ENCODE data around the gene IQCE.

The IQCE gene

GRCh38 chr7:2597273-2597640 is 38.5 kb downstream of the IQCE start:
- Histone ChIP-seq H3K4me1 (ENCODE audit: control insufficient read depth, insufficient read depth, low read length, poor library complexity, severe bottlenecking) (no peaks in the 10 kb centered on the region), H3K9me3 (ENCODE audit: control insufficient read depth, low read length) (no peaks in the 10 kb centered on the region), H3K36me3 (ENCODE audit: control insufficient read depth, insufficient read depth, low read length) (peaks cover 33% of the 10 kb centered on the region), H3K4me3 (ENCODE audit: extremely low read depth, insufficient read depth, low read length, poor library complexity, severe bottlenecking) (no peak overlapping the region), H3K27ac (ENCODE audit: low read depth, low read length, severe bottlenecking) (no peak overlapping the region)
- WGBS, 2 experiments (ENCODE audit: insufficient coverage in 2 of 2), result 93 to 94% methylated on average over 11 to 12 of the region's 13 CpGs

DNA sequence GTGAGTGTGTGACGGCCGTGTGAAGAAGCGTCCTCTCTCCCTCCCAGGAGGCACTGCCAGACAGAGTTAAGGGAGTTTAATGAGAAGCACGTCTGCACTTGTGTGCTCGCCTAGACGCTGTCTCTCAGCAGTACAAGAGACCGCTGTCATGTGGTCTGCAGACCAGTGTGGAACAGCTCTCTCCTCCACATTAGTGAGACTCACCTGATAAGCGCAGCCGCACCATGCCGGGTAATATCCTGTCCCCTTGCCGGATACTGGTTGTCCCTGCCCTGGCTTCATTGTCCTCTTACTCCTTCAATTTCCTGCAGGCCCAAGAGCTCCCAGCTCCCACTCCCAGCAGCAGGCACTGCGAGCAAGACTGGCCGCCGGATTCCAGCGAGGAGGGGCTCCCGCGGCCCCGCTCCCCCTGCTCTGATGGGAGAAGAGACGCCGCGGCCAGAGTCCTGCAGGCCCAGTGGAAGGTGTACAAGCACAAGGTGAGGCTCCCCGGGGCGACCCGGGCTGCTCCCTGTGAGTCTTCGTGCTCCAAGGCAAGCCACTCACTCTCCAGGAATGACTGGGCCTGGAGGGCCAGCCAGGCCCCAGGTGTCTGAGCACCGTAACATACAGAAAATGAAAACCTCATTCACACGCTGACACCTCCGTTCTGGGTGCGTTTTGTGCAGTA is 39.5 kb downstream of the IQCE start:
- Histone ChIP-seq H3K27ac (ENCODE audit: low read depth, low read length, severe bottlenecking) (no peak overlapping the region), H3K9me3 (ENCODE audit: control insufficient read depth, low read length) (no peaks in the 10 kb centered on the region), H3K4me3 (ENCODE audit: extremely low read depth, insufficient read depth, low read length, poor library complexity, severe bottlenecking) (no peak overlapping the region), H3K4me1 (ENCODE audit: control insufficient read depth, insufficient read depth, low read length, poor library complexity, severe bottlenecking) (no peaks in the 10 kb centered on the region), H3K36me3 (ENCODE audit: control insufficient read depth, insufficient read depth, low read length) (peaks cover 33% of the 10 kb centered on the region)
- 92 to 94% methylated on average over 27 to 29 of the region's 29 CpGs for WGBS, 2 experiments (ENCODE audit: insufficient coverage in 2 of 2)

GRCh38 chr7:2601065-2601464 is 42.3 kb downstream of the IQCE start:
- Histone ChIP-seq H3K36me3 (ENCODE audit: control insufficient read depth, insufficient read depth, low read length) (peaks cover 18% of the 10 kb centered on the region), H3K4me3 (ENCODE audit: extremely low read depth, insufficient read depth, low read length, poor library complexity, severe bottlenecking) (no peak overlapping the region), H3K4me1 (ENCODE audit: control insufficient read depth, insufficient read depth, low read length, poor library complexity, severe bottlenecking) (no peaks in the 10 kb centered on the region), H3K9me3 (ENCODE audit: control insufficient read depth, low read length) (no peaks in the 10 kb centered on the region), H3K27ac (ENCODE audit: low read depth, low read length, severe bottlenecking) (no peak overlapping the region)
- WGBS, 2 experiments (ENCODE audit: insufficient coverage in 2 of 2), result 64 to 76% methylated on average over 7 to 8 of the region's 9 CpGs

- Histone ChIP-seq H3K27ac (ENCODE audit: low read depth, low read length, severe bottlenecking) (no peak overlapping the region), H3K4me3 (ENCODE audit: extremely low read depth, insufficient read depth, low read length, poor library complexity, severe bottlenecking) (no peak overlapping the region), H3K36me3 (ENCODE audit: control insufficient read depth, insufficient read depth, low read length) (peaks cover 18% of the 10 kb centered on the region), H3K9me3 (ENCODE audit: control insufficient read depth, low read length) (no peaks in the 10 kb centered on the region), H3K4me1 (ENCODE audit: control insufficient read depth, insufficient read depth, low read length, poor library complexity, severe bottlenecking) (peaks cover 5% of the 10 kb centered on the region)
- WGBS, 2 experiments (ENCODE audit: insufficient coverage in 2 of 2), result 97 to 99% methylated on average over 10 to 11 of the region's 11 CpGs
These were observed 43.1 kb downstream of the IQCE start for GRCh38 chr7:2601907-2602306.

- H3K36me3 ChIP-seq (ENCODE audit: control insufficient read depth, insufficient read depth, low read length), result peaks cover 16% of the 10 kb centered on the region
- peaks cover 11% of the 10 kb centered on the region for H3K4me1 ChIP-seq (ENCODE audit: control insufficient read depth, insufficient read depth, low read length, poor library complexity, severe bottlenecking)
- no peaks in the 10 kb centered on the region for H3K9me3 ChIP-seq (ENCODE audit: control insufficient read depth, low read length)
- H3K4me3 ChIP-seq (ENCODE audit: extremely low read depth, insufficient read depth, low read length, poor library complexity, severe bottlenecking), result no peak overlapping the region
- no peak overlapping the region for H3K27ac ChIP-seq (ENCODE audit: low read depth, low read length, severe bottlenecking)
- 95 to 96% methylated on average over 16 to 18 of the region's 19 CpGs for WGBS, 2 experiments (ENCODE audit: insufficient coverage in 2 of 2)
These were observed 43.7 kb downstream of the IQCE start for GRCh38 chr7:2602406-2603043.

GRCh38 chr7:2603044-2603965 is 44.5 kb downstream of the IQCE start:
- Histone ChIP-seq H3K9me3 (ENCODE audit: control insufficient read depth, low read length) (no peaks in the 10 kb centered on the region), H3K36me3 (ENCODE audit: control insufficient read depth, insufficient read depth, low read length) (peaks cover 10% of the 10 kb centered on the region), H3K4me3 (ENCODE audit: extremely low read depth, insufficient read depth, low read length, poor library complexity, severe bottlenecking) (no peak overlapping the region), H3K4me1 (ENCODE audit: control insufficient read depth, insufficient read depth, low read length, poor library complexity, severe bottlenecking) (peaks cover 18% of the 10 kb centered on the region), H3K27ac (ENCODE audit: low read depth, low read length, severe bottlenecking) (no peak overlapping the region)
- WGBS, 2 experiments (ENCODE audit: insufficient coverage in 2 of 2), result 90 to 94% methylated on average over 31 to 34 of the region's 35 CpGs

DNA sequence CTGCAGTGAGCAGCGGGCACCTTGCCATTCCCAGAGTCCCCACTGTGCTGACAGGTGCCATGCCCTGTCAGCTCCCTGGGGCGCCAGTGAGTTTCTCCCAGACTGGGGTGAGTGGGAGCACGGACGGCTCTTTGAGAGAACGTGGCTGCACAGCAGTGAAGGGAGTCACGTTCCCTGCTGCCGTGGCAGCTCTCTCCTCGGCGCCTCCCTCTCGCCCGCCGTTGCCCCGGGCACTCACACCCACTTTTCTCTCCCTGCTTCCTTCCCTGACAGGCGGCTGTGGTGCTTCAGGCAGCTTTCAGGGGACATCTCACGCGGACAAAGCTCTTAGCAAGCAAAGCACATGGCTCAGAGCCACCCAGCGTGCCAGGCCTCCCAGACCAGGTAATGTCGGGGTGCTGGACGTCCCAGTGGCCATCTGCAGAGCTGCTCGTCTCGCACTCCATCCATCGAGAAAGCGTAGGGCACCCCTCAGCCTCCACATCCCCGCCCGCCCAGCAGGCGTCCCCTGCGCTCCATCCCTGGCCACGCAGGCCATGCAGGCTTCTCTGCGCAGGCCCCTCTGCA is 45.9 kb downstream of the IQCE start:
- H3K27ac ChIP-seq (ENCODE audit: low read depth, low read length, severe bottlenecking), result no peak overlapping the region
- H3K4me1 ChIP-seq (ENCODE audit: control insufficient read depth, insufficient read depth, low read length, poor library complexity, severe bottlenecking), result peaks cover 18% of the 10 kb centered on the region
- WGBS, 2 experiments (ENCODE audit: insufficient coverage in 2 of 2), result 94 to 97% methylated on average over 23 to 27 of the region's 29 CpGs
- no peaks in the 10 kb centered on the region for H3K36me3 ChIP-seq (ENCODE audit: control insufficient read depth, insufficient read depth, low read length)
- H3K9me3 ChIP-seq (ENCODE audit: control insufficient read depth, low read length), result no peaks in the 10 kb centered on the region
- H3K4me3 ChIP-seq (ENCODE audit: extremely low read depth, insufficient read depth, low read length, poor library complexity, severe bottlenecking), result no peak overlapping the region

- WGBS, 2 experiments (ENCODE audit: insufficient coverage in 2 of 2), result 89 to 92% methylated on average over 31 to 35 of the region's 38 CpGs
- Histone ChIP-seq H3K4me3 (ENCODE audit: extremely low read depth, insufficient read depth, low read length, poor library complexity, severe bottlenecking) (no peak overlapping the region), H3K9me3 (ENCODE audit: control insufficient read depth, low read length) (no peaks in the 10 kb centered on the region), H3K27ac (ENCODE audit: low read depth, low read length, severe bottlenecking) (no peak overlapping the region), H3K36me3 (ENCODE audit: control insufficient read depth, insufficient read depth, low read length) (no peaks in the 10 kb centered on the region), H3K4me1 (ENCODE audit: control insufficient read depth, insufficient read depth, low read length, poor library complexity, severe bottlenecking) (peaks cover 18% of the 10 kb centered on the region)
These were observed 47.1 kb downstream of the IQCE start for GRCh38 chr7:2605608-2606538.

DNA sequence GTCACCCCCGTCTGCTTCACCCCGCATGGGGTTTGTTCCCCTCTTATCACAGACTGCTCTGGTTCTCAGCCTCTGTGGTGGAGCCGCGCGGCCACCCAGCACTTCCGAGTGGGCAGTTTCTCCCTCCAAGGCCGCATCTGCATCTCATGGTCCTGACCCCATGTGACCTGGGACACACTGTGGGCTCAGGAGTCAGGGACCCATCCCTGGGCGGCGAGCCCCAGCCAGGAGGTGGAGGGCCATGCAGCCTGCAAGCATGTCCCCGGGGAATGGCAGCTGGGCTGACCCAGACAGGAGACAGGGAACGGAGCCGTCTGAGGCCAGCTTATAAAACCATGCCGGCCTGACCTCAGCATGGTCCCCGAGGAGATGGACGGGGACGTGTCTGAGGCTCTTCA is 47.8 kb downstream of the IQCE start:
- 89 to 95% methylated on average over 13 to 16 of the region's 16 CpGs for WGBS, 2 experiments (ENCODE audit: insufficient coverage in 2 of 2)
- Histone ChIP-seq H3K4me3 (ENCODE audit: extremely low read depth, insufficient read depth, low read length, poor library complexity, severe bottlenecking) (no peak overlapping the region), H3K4me1 (ENCODE audit: control insufficient read depth, insufficient read depth, low read length, poor library complexity, severe bottlenecking) (peaks cover 21% of the 10 kb centered on the region), H3K9me3 (ENCODE audit: control insufficient read depth, low read length) (no peaks in the 10 kb centered on the region), H3K36me3 (ENCODE audit: control insufficient read depth, insufficient read depth, low read length) (no peaks in the 10 kb centered on the region), H3K27ac (ENCODE audit: low read depth, low read length, severe bottlenecking) (no peak overlapping the region)

Data from mesodermal cell (in vitro differentiated cells).